IPS-15b (cell line): Measurements from ENCODE around the gene SLC28A3.

Source experiments
- H3K27me3 ChIP-seq: one replicate; pipeline ENCODE4 v1.6.1; 2013; ENCODE audit warnings: low read length; ENCODE audit not compliant: control insufficient read depth, insufficient read depth
- H3K36me3 ChIP-seq: one replicate; pipeline ENCODE4 v1.6.1; 2013; ENCODE audit warnings: low read length; ENCODE audit not compliant: control insufficient read depth, insufficient read depth
- H3K4me1 ChIP-seq: one replicate; pipeline ENCODE4 v1.6.1; 2013; ENCODE audit warnings: mild to moderate bottlenecking, low read length; ENCODE audit not compliant: control insufficient read depth, insufficient read depth
- H3K4me3 ChIP-seq: one replicate; pipeline ENCODE4 v1.5.1; 2013; ENCODE audit warnings: low read depth, low read length
- H3K9ac ChIP-seq: one replicate; pipeline ENCODE4 v1.6.1; 2013; ENCODE audit warnings: low read depth, mild to moderate bottlenecking, low read length
- H3K9me3 ChIP-seq: one replicate; pipeline ENCODE4 v1.6.1; 2013; ENCODE audit warnings: mild to moderate bottlenecking, low read length; ENCODE audit not compliant: control insufficient read depth, insufficient read depth

The SLC28A3 gene

GRCh38 chr9:84338792-84339191, 1.8 kb downstream of the SLC28A3 start:
- Histone ChIP-seq H3K4me3 (no peak overlapping the region), H3K9ac (no peak overlapping the region), H3K9me3 (no peaks in the 10 kb centered on the region), H3K36me3 (no peaks in the 10 kb centered on the region), H3K4me1 (peaks cover 3% of the 10 kb centered on the region), H3K27me3 (no peaks in the 10 kb centered on the region)

GRCh38 chr9:84337252-84337651, 3.3 kb downstream of the SLC28A3 start:
- H3K36me3 ChIP-seq: no peaks in the 10 kb centered on the region
- H3K27me3 ChIP-seq: no peaks in the 10 kb centered on the region
- no peak overlapping the region for H3K4me3 ChIP-seq
- H3K4me1 ChIP-seq: peaks cover 3% of the 10 kb centered on the region
- H3K9me3 ChIP-seq: no peaks in the 10 kb centered on the region
- no peak overlapping the region for H3K9ac ChIP-seq

- H3K9ac ChIP-seq: no peak overlapping the region
Observed at GRCh38 chr9:84331119-84331809, 9.3 kb downstream of the SLC28A3 start.

GRCh38 chr9:84330246-84330645, 10.3 kb downstream of the SLC28A3 start:
- H3K4me3 ChIP-seq: no peak overlapping the region
- H3K36me3 ChIP-seq: no peaks in the 10 kb centered on the region
- H3K4me1 ChIP-seq: peaks cover 6% of the 10 kb centered on the region
- no peaks in the 10 kb centered on the region for H3K9me3 ChIP-seq
- no peaks in the 10 kb centered on the region for H3K27me3 ChIP-seq
- H3K9ac ChIP-seq: no peak overlapping the region

More at GRCh38 chr9:84331119-84331809, 9.3 kb downstream of the SLC28A3 start:
- Histone ChIP-seq H3K27me3 (no peaks in the 10 kb centered on the region), H3K4me3 (no peak overlapping the region), H3K9me3 (no peaks in the 10 kb centered on the region), H3K4me1 (peaks cover 6% of the 10 kb centered on the region), H3K36me3 (no peaks in the 10 kb centered on the region)

GRCh38 chr9:84327184-84327583, 13.4 kb downstream of the SLC28A3 start:
- H3K4me1 ChIP-seq: peaks cover 6% of the 10 kb centered on the region
- H3K27me3 ChIP-seq: no peaks in the 10 kb centered on the region
- no peaks in the 10 kb centered on the region for H3K36me3 ChIP-seq
- H3K9me3 ChIP-seq: no peaks in the 10 kb centered on the region
- no peak overlapping the region for H3K4me3 ChIP-seq
- no peak overlapping the region for H3K9ac ChIP-seq

DNA sequence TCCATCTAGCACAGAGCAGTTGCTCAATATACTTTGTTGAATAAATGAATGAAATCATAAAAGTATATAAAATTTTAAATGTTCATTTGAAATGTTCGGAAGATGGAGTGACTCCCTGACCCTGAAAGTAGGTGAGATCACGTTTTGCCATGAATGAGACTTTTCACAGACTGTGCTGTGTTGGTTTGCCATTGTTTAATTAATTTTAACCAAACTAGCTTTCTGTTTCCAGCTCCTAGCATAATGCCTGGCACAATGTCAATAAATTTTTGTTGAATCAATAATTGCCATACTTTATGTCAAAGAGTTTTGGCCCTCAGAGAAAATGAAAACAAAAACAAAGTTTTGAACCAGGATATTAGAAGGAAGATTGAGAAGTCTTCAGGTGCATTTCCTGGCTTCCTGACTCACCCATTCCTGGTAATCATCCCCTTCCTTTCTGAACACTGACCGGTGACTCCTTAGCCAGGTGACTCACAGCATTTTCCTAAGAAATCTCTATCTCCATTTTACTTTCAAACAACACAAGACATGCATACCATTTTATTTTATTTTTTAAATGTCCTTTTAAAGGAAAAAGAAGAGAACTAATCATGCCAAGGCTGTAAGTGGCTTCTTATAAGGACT, 15.1 kb downstream of the SLC28A3 start:
- Histone ChIP-seq H3K9me3 (no peaks in the 10 kb centered on the region), H3K4me3 (no peak overlapping the region), H3K9ac (no peak overlapping the region), H3K4me1 (no peaks in the 10 kb centered on the region), H3K36me3 (no peaks in the 10 kb centered on the region), H3K27me3 (no peaks in the 10 kb centered on the region)

DNA sequence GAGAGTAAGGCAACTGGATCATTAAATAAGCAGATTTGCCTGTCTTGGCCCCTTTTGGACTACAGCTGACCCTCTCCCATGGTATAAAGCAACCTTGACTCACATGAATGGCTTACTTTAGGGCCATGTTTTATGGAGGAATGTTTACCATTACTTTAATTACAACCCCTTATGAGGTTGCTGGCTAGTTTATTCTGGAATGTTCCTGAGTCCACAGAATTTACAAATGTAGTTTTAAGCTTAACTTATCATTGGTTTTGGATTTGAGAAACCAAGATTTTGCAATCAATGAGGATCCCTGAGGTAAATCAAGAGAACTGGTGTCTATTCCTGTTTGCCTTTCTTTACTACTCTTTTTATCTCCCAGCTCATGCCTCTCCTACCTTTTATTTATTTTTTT, 15.7 kb downstream of the SLC28A3 start:
- H3K36me3 ChIP-seq: no peaks in the 10 kb centered on the region
- H3K4me3 ChIP-seq: no peak overlapping the region
- no peaks in the 10 kb centered on the region for H3K27me3 ChIP-seq
- H3K4me1 ChIP-seq: no peaks in the 10 kb centered on the region
- no peak overlapping the region for H3K9ac ChIP-seq
- no peaks in the 10 kb centered on the region for H3K9me3 ChIP-seq

- Histone ChIP-seq H3K4me3 (no peak overlapping the region), H3K9ac (no peak overlapping the region), H3K27me3 (no peaks in the 10 kb centered on the region), H3K4me1 (no peaks in the 10 kb centered on the region), H3K36me3 (no peaks in the 10 kb centered on the region), H3K9me3 (no peaks in the 10 kb centered on the region)
Observed at GRCh38 chr9:84323858-84324257, 16.7 kb downstream of the SLC28A3 start.

DNA sequence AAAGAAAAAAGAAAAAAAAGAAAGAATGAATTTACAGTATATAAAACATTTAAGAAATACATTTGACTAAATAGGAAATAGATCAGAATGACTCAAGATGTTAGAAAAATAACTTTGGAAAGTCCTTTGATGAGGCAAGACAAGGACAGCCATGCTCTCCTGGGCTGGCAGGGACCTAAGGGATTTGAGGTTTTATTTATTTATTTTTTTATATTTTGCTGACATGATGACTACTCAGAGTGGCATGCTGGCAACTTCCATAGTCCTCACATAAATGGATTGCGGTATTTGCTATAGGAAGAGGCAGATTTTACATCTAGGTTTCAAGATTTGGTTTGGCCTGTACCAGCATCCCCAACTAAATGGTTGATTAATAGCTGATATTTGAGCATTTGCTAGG, 17.7 kb downstream of the SLC28A3 start:
- no peaks in the 10 kb centered on the region for H3K4me1 ChIP-seq
- no peaks in the 10 kb centered on the region for H3K36me3 ChIP-seq
- no peaks in the 10 kb centered on the region for H3K27me3 ChIP-seq
- no peak overlapping the region for H3K9ac ChIP-seq
- no peaks in the 10 kb centered on the region for H3K9me3 ChIP-seq
- no peak overlapping the region for H3K4me3 ChIP-seq

- Histone ChIP-seq H3K9ac (no peak overlapping the region), H3K27me3 (no peaks in the 10 kb centered on the region), H3K4me1 (no peaks in the 10 kb centered on the region), H3K36me3 (no peaks in the 10 kb centered on the region), H3K9me3 (no peaks in the 10 kb centered on the region), H3K4me3 (no peak overlapping the region)
Observed at GRCh38 chr9:84320231-84320630, 20.3 kb downstream of the SLC28A3 start.

- no peaks in the 10 kb centered on the region for H3K4me1 ChIP-seq
- no peak overlapping the region for H3K4me3 ChIP-seq
- H3K27me3 ChIP-seq: no peaks in the 10 kb centered on the region
- no peak overlapping the region for H3K9ac ChIP-seq
- no peaks in the 10 kb centered on the region for H3K36me3 ChIP-seq
- H3K9me3 ChIP-seq: no peaks in the 10 kb centered on the region
Observed at GRCh38 chr9:84319632-84320031, 20.9 kb downstream of the SLC28A3 start.

DNA sequence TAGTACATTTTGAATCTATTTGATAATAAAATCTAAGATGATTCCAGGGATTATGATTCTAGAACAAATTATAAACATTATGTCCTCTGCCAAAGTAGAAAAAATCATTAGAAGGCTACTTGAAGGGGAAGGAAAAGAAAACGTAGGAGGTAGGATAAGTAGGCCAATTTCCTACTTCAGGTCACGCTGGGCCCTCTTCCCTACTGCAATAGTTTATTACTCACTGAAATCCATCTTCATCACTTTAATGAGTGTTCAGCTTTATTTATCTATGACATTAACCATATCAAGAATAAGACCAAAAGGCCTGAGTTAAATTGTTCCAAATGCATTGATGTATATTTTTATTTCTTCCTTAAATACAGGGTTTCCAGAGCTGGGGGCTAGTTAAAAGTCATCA, 21.6 kb downstream of the SLC28A3 start:
- Histone ChIP-seq H3K4me1 (no peaks in the 10 kb centered on the region), H3K36me3 (no peaks in the 10 kb centered on the region), H3K9ac (no peak overlapping the region)

More for the DNA sequence above, 21.6 kb downstream of the SLC28A3 start:
- no peaks in the 10 kb centered on the region for H3K27me3 ChIP-seq
- no peaks in the 10 kb centered on the region for H3K9me3 ChIP-seq
- H3K4me3 ChIP-seq: no peak overlapping the region
